ENCODE results near the gene ITGBL1. TPM values are rescaled to one million over a fixed set of nuclear protein-coding genes. Genes with fewer than 3 reads are reported as not detected.

Gene ITGBL1
- total and polyA plus RNA-seq, 8 donors, result 0.24 to 50.0 (median 0.38) TPM

DNA sequence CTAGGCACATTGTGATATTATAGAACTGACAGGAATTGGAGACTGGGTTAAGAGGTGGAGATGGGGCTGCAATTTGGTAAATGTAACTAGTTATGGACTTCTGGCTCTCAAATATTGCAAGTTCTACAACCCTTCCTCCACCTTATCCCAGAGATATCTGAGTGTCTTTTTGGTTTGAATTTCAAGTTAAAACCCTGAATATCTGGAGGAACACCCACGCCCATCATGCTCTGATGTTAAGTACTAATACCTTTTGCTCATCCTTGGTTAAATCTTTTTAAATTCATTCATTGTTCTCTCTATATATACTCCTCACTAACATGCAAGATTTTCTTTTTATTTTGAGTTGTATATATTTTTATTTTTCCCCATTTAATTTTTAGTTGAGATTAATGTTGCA, 28.9 kb downstream of the ITGBL1 start:
- DNase-seq, result no peak
- Histone ChIP-seq H3K36me3 (no peaks in the 10 kb centered on the region), H3K4me1 (no peaks in the 10 kb centered on the region), H3K4me3 (no peak overlapping the region), H3K27me3 (no peaks in the 10 kb centered on the region), H3K27ac (no peak overlapping the region), H3K9me3 (no peaks in the 10 kb centered on the region)
- TF ChIP-seq, protein P1, sequence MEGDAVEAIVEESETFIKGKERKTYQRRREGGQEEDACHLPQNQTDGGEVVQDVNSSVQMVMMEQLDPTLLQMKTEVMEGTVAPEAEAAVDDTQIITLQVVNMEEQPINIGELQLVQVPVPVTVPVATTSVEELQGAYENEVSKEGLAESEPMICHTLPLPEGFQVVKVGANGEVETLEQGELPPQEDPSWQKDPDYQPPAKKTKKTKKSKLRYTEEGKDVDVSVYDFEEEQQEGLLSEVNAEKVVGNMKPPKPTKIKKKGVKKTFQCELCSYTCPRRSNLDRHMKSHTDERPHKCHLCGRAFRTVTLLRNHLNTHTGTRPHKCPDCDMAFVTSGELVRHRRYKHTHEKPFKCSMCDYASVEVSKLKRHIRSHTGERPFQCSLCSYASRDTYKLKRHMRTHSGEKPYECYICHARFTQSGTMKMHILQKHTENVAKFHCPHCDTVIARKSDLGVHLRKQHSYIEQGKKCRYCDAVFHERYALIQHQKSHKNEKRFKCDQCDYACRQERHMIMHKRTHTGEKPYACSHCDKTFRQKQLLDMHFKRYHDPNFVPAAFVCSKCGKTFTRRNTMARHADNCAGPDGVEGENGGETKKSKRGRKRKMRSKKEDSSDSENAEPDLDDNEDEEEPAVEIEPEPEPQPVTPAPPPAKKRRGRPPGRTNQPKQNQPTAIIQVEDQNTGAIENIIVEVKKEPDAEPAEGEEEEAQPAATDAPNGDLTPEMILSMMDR (IDR thresholded peaks at IDR 0.05), result no peak
- ATAC-seq, result no peak
- intact Hi-C loops (cut with DNase I), result no loop called here

DNA sequence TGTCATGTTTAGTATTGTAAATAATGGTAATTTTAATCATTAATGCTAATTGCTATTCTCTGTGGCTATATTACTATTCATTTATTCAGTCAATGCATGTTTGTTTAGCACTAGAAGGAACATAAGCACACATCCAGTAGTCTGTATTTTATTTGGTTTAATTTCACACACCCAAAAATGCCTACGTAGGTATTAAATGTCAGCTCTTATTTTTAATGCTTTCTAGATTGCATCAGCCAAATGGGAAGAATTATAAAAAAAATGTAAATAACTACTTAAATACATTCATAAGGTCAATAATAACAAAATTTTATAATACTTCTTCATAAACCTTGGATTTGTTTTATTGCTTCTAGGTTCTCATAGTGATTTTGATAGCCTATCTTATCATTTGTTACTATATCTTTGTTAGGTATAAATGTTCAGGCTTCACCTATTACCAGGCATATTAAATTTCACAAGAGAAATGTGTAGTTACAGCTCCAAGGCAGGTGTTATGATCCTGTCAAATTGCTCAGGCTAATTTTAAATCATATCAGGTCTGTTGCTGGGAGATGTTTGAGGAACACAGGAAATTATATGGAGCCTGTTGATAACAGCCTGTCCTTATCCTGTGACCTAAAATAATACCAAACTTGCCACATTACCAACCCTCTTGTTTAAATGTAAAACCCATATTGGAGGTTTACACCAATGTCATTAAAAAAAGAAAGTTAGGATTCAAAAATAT, 34.4 kb downstream of the ITGBL1 start:
- H3K4me1 ChIP-seq, result no peaks in the 10 kb centered on the region
- DNase-seq, result no peak
- no peak overlapping the region for H3K27ac ChIP-seq
- no peaks in the 10 kb centered on the region for H3K27me3 ChIP-seq
- H3K9me3 ChIP-seq, result no peaks in the 10 kb centered on the region
- no peaks in the 10 kb centered on the region for H3K36me3 ChIP-seq
- ATAC-seq, result no peak
- intact Hi-C loops (cut with DNase I), result no loop called here
- TF ChIP-seq, protein P1 (IDR thresholded peaks at IDR 0.05), result no peak
- no peak overlapping the region for H3K4me3 ChIP-seq

DNA sequence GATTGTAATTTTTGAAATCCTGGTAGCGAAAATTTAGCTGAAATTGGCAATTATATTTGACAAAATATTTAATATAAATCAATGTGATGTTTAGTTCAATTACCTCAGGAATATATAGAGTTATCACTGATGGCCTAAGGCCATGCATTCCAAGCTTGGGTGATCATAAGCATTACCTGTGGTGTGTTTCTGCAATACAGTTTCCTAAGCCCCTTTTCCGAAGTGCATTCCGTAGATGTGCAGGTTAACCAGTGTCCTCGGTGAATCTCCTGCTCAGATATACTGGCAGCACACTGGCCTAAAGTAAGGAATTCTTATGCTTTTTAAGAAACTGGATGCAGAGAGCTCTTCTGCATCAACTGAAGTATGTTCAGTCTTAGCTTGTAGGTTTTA, 35.0 kb downstream of the ITGBL1 start:
- no peak for ATAC-seq
- Histone ChIP-seq H3K27me3 (no peaks in the 10 kb centered on the region), H3K27ac (no peak overlapping the region), H3K9me3 (no peaks in the 10 kb centered on the region), H3K36me3 (no peaks in the 10 kb centered on the region), H3K4me1 (no peaks in the 10 kb centered on the region), H3K4me3 (no peak overlapping the region)
- intact Hi-C loops (cut with DNase I), result no loop called here
- no peak for DNase-seq
- TF ChIP-seq, protein P1 (IDR thresholded peaks at IDR 0.05), result no peak

DNA sequence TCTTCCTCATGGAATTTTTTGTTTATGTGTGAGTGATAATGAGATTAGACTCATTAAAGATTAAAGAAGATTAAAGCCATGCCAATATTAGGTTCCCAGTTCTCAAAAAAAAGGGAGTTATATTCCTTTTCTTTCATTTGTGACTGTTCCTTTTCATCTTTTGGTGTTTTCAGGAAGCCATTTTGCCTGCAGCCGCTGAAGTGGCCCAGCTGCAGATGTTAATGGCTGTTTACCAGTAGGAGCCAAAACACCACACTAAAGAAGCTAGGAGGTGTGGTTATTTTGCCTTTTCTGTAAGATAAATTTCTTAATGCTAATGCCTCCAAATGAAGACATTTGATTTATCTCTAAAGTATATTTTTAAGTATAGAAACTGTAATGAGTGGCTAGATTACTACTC, 36.3 kb downstream of the ITGBL1 start:
- ATAC-seq, result no peak
- no peaks in the 10 kb centered on the region for H3K27me3 ChIP-seq
- no peak for DNase-seq
- H3K4me1 ChIP-seq, result no peaks in the 10 kb centered on the region
- intact Hi-C loops (cut with DNase I), result no loop called here
- no peaks in the 10 kb centered on the region for H3K9me3 ChIP-seq
- TF ChIP-seq, protein P1 (IDR thresholded peaks at IDR 0.05), result no peak
- no peak overlapping the region for H3K27ac ChIP-seq
- H3K36me3 ChIP-seq, result no peaks in the 10 kb centered on the region
- no peak overlapping the region for H3K4me3 ChIP-seq

DNA sequence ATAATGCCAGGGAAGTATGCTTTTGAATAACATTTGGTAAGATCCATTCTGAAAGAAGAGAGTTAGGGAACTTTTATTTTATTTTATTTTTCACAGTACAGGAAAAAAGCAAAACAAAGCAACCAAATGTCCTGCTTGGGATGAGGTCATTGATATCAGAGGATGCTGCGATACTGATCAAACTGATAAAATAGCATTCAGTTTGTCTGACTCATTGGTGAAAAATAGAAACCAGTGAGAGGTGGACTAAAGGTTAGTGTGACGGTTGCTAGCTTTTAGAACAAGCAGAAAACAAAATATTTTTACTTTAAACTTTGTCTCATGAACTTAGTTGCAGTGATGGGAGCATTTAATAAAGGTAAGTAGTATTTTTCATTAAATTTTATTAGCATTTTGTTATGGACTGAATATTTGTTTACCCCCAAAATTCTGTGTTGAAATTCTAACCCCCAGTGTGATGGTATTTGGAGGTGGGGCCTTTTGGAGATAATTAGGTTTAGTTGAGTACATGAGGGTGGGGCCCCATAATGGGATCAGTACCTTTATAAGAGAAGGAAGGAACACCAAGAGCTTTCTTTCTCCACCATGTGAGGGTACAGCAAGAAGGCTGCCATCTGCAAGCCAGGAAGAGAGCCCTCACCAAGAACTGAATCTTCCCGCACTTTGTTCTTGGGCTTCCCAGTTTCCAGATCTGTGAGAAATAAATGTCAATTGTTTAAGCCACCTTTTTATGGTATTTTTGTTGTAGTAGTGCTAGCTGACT, 37.3 kb downstream of the ITGBL1 start:
- TF ChIP-seq, protein P1 (IDR thresholded peaks at IDR 0.05), result no peak
- intact Hi-C loops (cut with DNase I), result no loop called here
- no peak for ATAC-seq

More for the DNA sequence above, 37.3 kb downstream of the ITGBL1 start:
- H3K4me1 ChIP-seq, result no peaks in the 10 kb centered on the region
- DNase-seq, result no peak
- no peak overlapping the region for H3K4me3 ChIP-seq
- no peaks in the 10 kb centered on the region for H3K27me3 ChIP-seq
- no peaks in the 10 kb centered on the region for H3K9me3 ChIP-seq
- H3K36me3 ChIP-seq, result no peaks in the 10 kb centered on the region
- H3K27ac ChIP-seq, result no peak overlapping the region

All from left lung (tissue), 10 donors.